ENCODE measurements around the gene GDPD3. TPM values are rescaled to one million over a fixed set of nuclear protein-coding genes. Genes with fewer than 3 reads are reported as not detected.

Gene GDPD3
- total RNA-seq, 2 donors from 2014 or later: 1.7 TPM; not detected in 1

DNA sequence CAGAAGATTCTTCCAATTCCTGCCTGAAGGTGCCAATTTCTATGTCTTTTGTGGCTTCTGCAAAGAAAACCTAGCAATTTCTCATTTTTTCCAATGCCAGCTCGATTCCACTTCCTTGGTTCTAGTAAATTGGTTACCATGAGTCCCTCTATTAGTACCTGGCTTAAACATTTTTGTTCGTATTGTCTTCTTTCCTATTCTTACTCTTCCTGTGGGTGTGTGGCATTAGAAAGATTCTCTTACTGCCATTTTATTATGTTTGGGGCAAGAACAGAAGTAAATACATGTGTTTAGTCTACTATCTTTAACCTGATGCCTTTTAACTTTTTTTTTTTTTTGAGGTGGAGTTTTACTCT, 30.0 kb upstream of the GDPD3 start:
- DNase-seq (ENCODE audit: low spot score): no peak
- H3K4me1 ChIP-seq: no peaks in the 10 kb centered on the region
- TF ChIP-seq CTCF (IDR thresholded peaks at IDR 0.05): no peak
- no peaks in the 10 kb centered on the region for H3K27me3 ChIP-seq
- H3K9me3 ChIP-seq: no peaks in the 10 kb centered on the region
- H3K36me3 ChIP-seq: no peaks in the 10 kb centered on the region
- no peak overlapping the region for H3K4me3 ChIP-seq
- H3K27ac ChIP-seq: no peak overlapping the region

GRCh38 chr16:30142672-30143346, 29.5 kb upstream of the GDPD3 start:
- no peak for TF ChIP-seq CTCF (IDR thresholded peaks at IDR 0.05)
- H3K36me3 ChIP-seq: no peaks in the 10 kb centered on the region
- DNase-seq (ENCODE audit: low spot score): no peak
- H3K4me3 ChIP-seq: no peak overlapping the region
- no peaks in the 10 kb centered on the region for H3K4me1 ChIP-seq
- no peaks in the 10 kb centered on the region for H3K27me3 ChIP-seq
- no peaks in the 10 kb centered on the region for H3K9me3 ChIP-seq
- no peak overlapping the region for H3K27ac ChIP-seq

DNA sequence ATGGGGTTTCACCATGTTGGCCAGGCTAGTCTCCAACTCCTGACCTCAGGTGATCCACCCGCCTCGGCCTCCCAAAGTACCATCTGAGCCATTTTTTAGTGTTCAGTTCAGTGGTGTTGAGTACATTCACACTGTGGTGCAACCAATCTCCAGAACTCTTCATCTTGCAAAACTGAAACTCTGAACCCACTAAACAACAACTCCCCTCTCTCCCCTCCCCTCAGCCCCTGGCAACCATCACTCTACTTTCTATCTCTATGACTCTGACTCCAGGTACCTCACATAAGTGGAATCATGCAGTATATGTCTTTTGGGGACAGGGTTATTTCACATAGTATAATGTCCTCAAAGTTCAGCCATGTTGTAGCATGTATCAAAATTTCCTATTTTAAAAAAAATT, 28.4 kb upstream of the GDPD3 start:
- no peak for DNase-seq (ENCODE audit: low spot score)
- Histone ChIP-seq H3K4me1 (no peaks in the 10 kb centered on the region), H3K27me3 (no peaks in the 10 kb centered on the region), H3K9me3 (no peaks in the 10 kb centered on the region), H3K27ac (no peak overlapping the region), H3K4me3 (no peak overlapping the region), H3K36me3 (no peaks in the 10 kb centered on the region)
- TF ChIP-seq CTCF (IDR thresholded peaks at IDR 0.05): no peak

DNA sequence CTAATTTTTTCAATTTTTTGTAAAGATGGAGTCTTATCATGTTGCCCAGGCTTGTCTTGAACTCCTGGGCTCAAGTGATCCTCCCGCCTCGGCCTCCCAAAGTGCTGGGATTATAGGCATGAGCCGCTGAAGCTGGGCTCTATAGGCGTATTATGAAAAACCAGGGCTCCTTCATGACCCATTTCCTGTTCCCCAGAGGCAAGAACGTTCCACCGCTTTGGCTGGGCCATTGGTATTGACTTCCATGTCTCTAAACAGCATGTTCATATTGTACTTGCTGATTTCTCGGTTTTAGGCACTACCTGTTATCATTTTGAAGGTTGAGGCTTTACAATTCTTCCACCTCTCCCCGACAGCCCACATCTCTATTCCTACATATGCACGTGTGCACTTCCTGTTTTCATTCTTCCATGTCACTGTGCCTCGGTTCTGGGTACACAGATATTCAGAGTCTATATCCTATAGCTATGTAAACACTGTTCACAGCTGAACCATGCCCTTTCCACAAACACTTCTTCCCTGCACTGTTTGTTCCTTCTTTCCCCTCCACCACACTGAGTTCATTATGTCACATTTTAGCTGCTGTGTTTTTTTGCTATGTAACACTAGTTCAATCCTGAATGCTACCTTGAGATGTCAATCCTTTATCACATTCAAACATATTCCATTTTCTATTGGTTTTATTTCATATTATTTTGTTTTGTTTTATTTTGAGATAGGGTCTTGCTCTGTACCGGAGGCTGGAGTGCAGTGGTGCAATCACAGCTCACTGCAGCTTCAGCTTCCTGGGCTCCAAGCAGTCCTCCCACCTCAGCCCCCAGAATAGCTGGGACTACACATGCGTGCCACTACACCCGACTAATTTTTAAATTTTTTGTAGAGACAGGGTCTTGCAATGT, 26.5 kb upstream of the GDPD3 start:
- no peak overlapping the region for H3K4me3 ChIP-seq
- H3K9me3 ChIP-seq: no peaks in the 10 kb centered on the region
- no peaks in the 10 kb centered on the region for H3K4me1 ChIP-seq
- H3K27me3 ChIP-seq: no peaks in the 10 kb centered on the region
- no peak for DNase-seq (ENCODE audit: low spot score)
- TF ChIP-seq CTCF (IDR thresholded peaks at IDR 0.05): no peak
- H3K36me3 ChIP-seq: no peaks in the 10 kb centered on the region
- H3K27ac ChIP-seq: no peak overlapping the region

DNA sequence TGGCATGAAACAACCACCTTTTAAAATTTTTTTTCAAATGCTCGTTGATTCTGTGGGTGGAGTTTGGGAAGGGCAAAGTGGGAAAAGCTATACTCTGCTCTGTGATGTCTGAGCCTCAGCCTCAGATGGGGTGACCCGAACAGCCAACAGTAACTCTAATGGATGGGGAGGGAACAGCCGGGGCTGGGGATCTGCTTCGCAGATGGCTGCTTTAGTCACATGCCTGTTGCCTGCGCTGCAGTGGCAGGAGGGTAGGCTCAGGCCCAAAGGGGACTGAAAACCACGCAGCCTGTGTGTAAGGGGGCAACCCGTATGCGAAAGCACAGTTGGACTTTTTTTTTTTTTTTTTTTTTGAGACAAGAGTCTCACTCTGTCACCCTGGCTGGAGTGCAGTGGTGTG, 24.6 kb upstream of the GDPD3 start:
- no peak for DNase-seq (ENCODE audit: low spot score)
- no peaks in the 10 kb centered on the region for H3K36me3 ChIP-seq
- H3K27me3 ChIP-seq: no peaks in the 10 kb centered on the region
- no peak overlapping the region for H3K4me3 ChIP-seq
- no peak overlapping the region for H3K27ac ChIP-seq
- no peak for TF ChIP-seq CTCF (IDR thresholded peaks at IDR 0.05)
- no peaks in the 10 kb centered on the region for H3K4me1 ChIP-seq
- H3K9me3 ChIP-seq: no peaks in the 10 kb centered on the region
